Stomach (tissue), 9 donors: ENCODE results near the gene LRRTM4. TPM values are rescaled to one million over a fixed set of nuclear protein-coding genes. Genes with fewer than 3 reads are reported as not detected.

Source experiments
- DNase-seq, 2 donors: peaks; one replicate each; pipeline versions ENCODE4 v3.0.0 to v3.0.0-alpha.2; 2013 to 2019
- H3K27ac ChIP-seq, 5 donors: fragments of 200-600 bp in 4 of 5; sonication (generic) in 4 of 5; one replicate each; pipeline ENCODE4 v1.5.1; 2013 to 2019; ENCODE audit warnings: mild to moderate bottlenecking in 1 of 5, moderate library complexity in 1 of 5
- H3K27me3 ChIP-seq, 3 donors: fragments of 200-600 bp; sonication (generic); one replicate each; pipeline ENCODE4 v1.5.1; 2017 to 2019; ENCODE audit warnings: mixed run types in 1 of 3
- H3K36me3 ChIP-seq, 4 donors: fragments of 200-600 bp; sonication (generic); 1 replicate in 3 of 4; 2 replicates in 1 of 4; pipeline ENCODE4 v1.5.1; 2016 to 2019
- H3K4me1 ChIP-seq, 4 donors: fragments of 200-600 bp; sonication (generic); one replicate each; pipeline ENCODE4 v1.5.1; 2016 to 2019
- H3K4me3 ChIP-seq, 4 donors: fragments of 200-600 bp; sonication (generic) in 3 of 4; one replicate each; pipeline ENCODE4 v1.5.1; 2016 to 2019; ENCODE audit warnings: mild to moderate bottlenecking in 1 of 4
- H3K9me3 ChIP-seq, 4 donors: fragments of 200-600 bp; sonication (generic); one replicate each; pipeline ENCODE4 v1.5.1; 2016 to 2019
- EP300 ChIP-seq: sonication (generic); formaldehyde crosslinking; IDR thresholded peaks from one replicate; pipeline ENCODE4 v1.6.1; 2017; ENCODE audit warnings: antibody characterized with exemption
- POLR2A ChIP-seq, 4 donors: fragments of 450-650 bp; IDR thresholded peaks; one replicate each; pipeline ENCODE4 v1.6.1; 2016; ENCODE audit warnings: antibody characterized with exemption in 4 of 4, control low read depth in 2 of 4, mild to moderate bottlenecking in 1 of 4, moderate library complexity in 1 of 4
- POLR2AphosphoS5 ChIP-seq, 3 donors: sonication (generic); formaldehyde crosslinking; IDR thresholded peaks; one replicate each; pipeline ENCODE4 v1.6.1; 2016; ENCODE audit warnings: antibody characterized with exemption in 3 of 3
- WGBS, 5 donors: extraction: QIAGEN DNeasy Blood & Tissue Kit in 3 of 5; methylation state at CpG; one replicate each; pipeline versions ENCODE4 v1.1.5 to v1.1.7; 2013 to 2018; 5-methylcytosine and 5-hydroxymethylcytosine counted together
- intact Hi-C: fragments of 100-400 bp; cut with DNase I; formaldehyde crosslinking; loops from one replicate; pipeline ENCODE4 v1.15.1; 2023; ENCODE audit warnings: low total_unique reads
- polyA plus RNA-seq, 3 donors: library from polyadenylated mRNA; stranded (reverse); fragments of 200-250 nt; gene quantifications; one replicate each; pipeline ENCODE4 v1.2.3, GENCODE V29; 2013
- total RNA-seq, 5 donors: library from RNA; depleted of rRNA; stranded (reverse); fragments of >200 nt; gene quantifications; one replicate each; pipeline versions ENCODE4 v1.1.0 to v1.2.3, GENCODE V29; 2014 to 2016
- TF ChIP-seq, protein P1 (sequence below), 7 experiments: fragments of 450-650 bp in 4 of 7; fragments of 200-600 bp in 3 of 7; sonication (generic) in 3 of 7; IDR thresholded peaks; one replicate each; pipeline ENCODE4 v1.5.1; 2016 to 2019; ENCODE audit warnings: antibody characterized with exemption in 7 of 7, control low read depth in 2 of 7, mild to moderate bottlenecking in 1 of 7
- donor health status: healthy with polysubstance abuse.
- donor health status: Bipolar disorder and iron deficiency.
- donor health status: healthy.

LRRTM4 gene
- total and polyA plus RNA-seq, 8 donors = 0.13 to 2.2 (median 0.19) TPM; not detected in 5

DNA sequence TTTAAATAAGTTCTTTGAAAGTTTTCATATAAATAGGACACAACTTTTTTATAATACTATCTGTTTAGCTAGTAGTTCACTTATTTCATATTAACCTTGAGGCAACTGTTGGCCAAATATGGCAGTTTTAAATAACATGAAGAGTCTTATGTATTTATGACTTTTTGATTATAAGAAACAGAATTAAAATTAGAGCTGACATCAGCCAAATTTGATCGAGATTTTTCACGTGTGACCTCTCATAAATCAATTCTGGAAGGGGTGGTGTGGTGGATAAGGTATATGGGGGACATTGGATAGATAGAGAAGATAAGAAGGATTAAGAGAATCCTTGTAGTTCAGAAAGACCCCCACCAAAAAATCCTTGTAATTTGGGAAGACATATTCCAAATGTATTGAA is 776.6 kb downstream of the LRRTM4 start:
- H3K27ac ChIP-seq = no peak overlapping the region
- WGBS, 5 donors = 89 to 91% (median 89%) methylated on average over 2 of the region's 2 CpGs
- intact Hi-C loops = no loop called here

DNA sequence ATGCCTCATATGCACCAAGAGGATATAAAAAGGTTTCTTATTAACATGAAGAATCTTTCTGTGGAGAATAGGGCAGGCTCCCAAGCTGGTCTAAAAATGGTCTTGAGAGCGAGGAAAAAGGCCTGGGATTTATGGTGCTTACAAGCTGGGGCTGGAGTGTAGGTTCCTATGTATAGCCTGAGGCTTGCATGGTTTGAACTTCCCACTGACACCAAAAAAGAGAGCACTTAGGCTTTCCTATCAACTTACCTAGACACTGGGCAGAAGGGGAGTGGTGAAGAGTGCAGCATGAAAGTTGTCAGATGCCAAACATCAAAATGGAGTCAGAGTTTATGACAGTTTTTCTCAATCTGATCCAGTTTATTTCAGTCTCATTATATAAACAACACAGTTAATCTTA is 784.6 kb downstream of the LRRTM4 start:
- DNase-seq = no peak
- Histone ChIP-seq H3K27ac (no peak overlapping the region), H3K4me3 (no peak overlapping the region), H3K4me1 (no peaks in the 10 kb centered on the region), H3K36me3 (no peaks in the 10 kb centered on the region), H3K9me3 (no peaks in the 10 kb centered on the region), H3K27me3 (no peaks in the 10 kb centered on the region)
- 84 to 92% (median 88%) methylated on average over 1 of the region's 1 CpG for WGBS, 5 donors
- intact Hi-C loops = no loop called here
- no peak for TF ChIP-seq POLR2AphosphoS5 (IDR thresholded peaks at IDR 0.05)
- TF ChIP-seq POLR2A (IDR thresholded peaks at IDR 0.05) = no peak
- TF ChIP-seq, protein P1, sequence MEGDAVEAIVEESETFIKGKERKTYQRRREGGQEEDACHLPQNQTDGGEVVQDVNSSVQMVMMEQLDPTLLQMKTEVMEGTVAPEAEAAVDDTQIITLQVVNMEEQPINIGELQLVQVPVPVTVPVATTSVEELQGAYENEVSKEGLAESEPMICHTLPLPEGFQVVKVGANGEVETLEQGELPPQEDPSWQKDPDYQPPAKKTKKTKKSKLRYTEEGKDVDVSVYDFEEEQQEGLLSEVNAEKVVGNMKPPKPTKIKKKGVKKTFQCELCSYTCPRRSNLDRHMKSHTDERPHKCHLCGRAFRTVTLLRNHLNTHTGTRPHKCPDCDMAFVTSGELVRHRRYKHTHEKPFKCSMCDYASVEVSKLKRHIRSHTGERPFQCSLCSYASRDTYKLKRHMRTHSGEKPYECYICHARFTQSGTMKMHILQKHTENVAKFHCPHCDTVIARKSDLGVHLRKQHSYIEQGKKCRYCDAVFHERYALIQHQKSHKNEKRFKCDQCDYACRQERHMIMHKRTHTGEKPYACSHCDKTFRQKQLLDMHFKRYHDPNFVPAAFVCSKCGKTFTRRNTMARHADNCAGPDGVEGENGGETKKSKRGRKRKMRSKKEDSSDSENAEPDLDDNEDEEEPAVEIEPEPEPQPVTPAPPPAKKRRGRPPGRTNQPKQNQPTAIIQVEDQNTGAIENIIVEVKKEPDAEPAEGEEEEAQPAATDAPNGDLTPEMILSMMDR (IDR thresholded peaks at IDR 0.05) = no peak
- TF ChIP-seq EP300 = no peak

More for the DNA sequence above, 776.6 kb downstream of the LRRTM4 start:
- Histone ChIP-seq H3K27me3 (no peaks in the 10 kb centered on the region), H3K36me3 (no peaks in the 10 kb centered on the region), H3K9me3 (no peaks in the 10 kb centered on the region), H3K4me1 (peaks cover 0 to 4% (median 0%) of the 10 kb centered on the region in 4 donors), H3K4me3 (no peak overlapping the region)
- no peak for DNase-seq
- TF ChIP-seq EP300 (no peak), POLR2A (IDR thresholded peaks at IDR 0.05) (no peak), POLR2AphosphoS5 (IDR thresholded peaks at IDR 0.05) (no peak)
- TF ChIP-seq, protein P1 (IDR thresholded peaks at IDR 0.05) = no peak

DNA sequence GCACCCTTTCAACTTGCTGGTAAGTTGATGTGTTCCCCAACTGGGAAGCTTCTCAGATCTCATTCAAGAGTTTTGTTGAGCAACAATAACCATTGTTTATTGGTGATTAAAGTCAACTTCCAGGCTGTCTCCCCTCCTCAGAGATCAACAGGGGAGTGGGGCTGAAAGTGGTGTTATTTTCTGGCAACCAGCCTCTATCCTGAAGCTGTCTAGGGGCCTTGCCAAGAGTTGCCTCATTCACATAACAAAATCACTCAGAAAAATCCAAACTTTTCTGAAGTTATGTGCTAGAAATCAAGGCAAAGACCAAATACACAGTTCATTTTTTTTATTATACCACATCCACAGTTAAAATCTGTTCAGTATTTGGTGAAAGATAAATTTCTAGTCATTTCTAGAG is 788.4 kb downstream of the LRRTM4 start:
- no peaks in the 10 kb centered on the region for H3K9me3 ChIP-seq
- no peaks in the 10 kb centered on the region for H3K4me1 ChIP-seq
- DNase-seq = no peak
- intact Hi-C loops = no loop called here
- no peak overlapping the region for H3K27ac ChIP-seq
- TF ChIP-seq POLR2AphosphoS5 (IDR thresholded peaks at IDR 0.05) (no peak), POLR2A (IDR thresholded peaks at IDR 0.05) (no peak), EP300 (no peak)
- TF ChIP-seq, protein P1 (IDR thresholded peaks at IDR 0.05) = no peak
- no peaks in the 10 kb centered on the region for H3K36me3 ChIP-seq
- H3K4me3 ChIP-seq = no peak overlapping the region
- H3K27me3 ChIP-seq = no peaks in the 10 kb centered on the region

DNA sequence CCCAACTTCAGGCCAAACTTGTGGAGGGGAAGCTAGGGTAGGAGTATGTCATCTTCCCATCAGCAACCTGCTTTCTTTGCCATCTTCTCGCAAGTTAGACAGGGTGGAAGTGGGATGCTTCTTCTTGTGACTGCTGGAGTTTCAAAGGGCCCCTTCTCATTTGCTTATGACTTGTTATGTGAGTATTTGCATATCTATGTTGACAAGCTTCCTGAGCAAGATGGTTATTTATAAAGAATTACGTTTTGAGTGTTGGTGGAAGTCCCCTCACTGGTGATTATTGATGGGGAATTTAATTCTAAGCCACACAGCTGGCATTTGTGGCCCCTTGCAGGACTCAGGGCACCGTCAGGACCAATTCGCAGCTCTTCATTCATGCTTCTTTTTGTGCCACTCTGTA is 791.0 kb downstream of the LRRTM4 start:
- Histone ChIP-seq H3K27ac (no peak overlapping the region), H3K4me3 (no peak overlapping the region), H3K36me3 (no peaks in the 10 kb centered on the region), H3K9me3 (no peaks in the 10 kb centered on the region), H3K4me1 (no peaks in the 10 kb centered on the region), H3K27me3 (no peaks in the 10 kb centered on the region)
- DNase-seq = no peak
- intact Hi-C loops = no loop called here
- WGBS, 5 donors = 76 to 86% (median 80%) methylated on average over 4 of the region's 4 CpGs
- TF ChIP-seq POLR2A (IDR thresholded peaks at IDR 0.05) = no peak
- TF ChIP-seq, protein P1 (IDR thresholded peaks at IDR 0.05) = no peak
- TF ChIP-seq EP300 = no peak
- TF ChIP-seq POLR2AphosphoS5 (IDR thresholded peaks at IDR 0.05) = no peak
